Neutrophil (primary cell): ENCODE data around the gene RAB6B.

ENCODE experiments used
- H3K27ac ChIP-seq: fragments of 200-600 bp; sonication (generic); 2 replicates; pipeline ENCODE4 v1.5.1; 2016; ENCODE audit warnings: mild to moderate bottlenecking, moderate library complexity
- H3K27me3 ChIP-seq: fragments of 200-600 bp; sonication (generic); 2 replicates; pipeline ENCODE4 v1.6.0; 2016; ENCODE audit warnings: mild to moderate bottlenecking
- H3K36me3 ChIP-seq: fragments of 200-600 bp; sonication (generic); 2 replicates; pipeline ENCODE4 v1.5.1; 2017
- H3K4me1 ChIP-seq, 2 experiments: fragments of 200-600 bp in 1 of 2; sonication (generic) in 1 of 2; 1 replicate in 1 of 2; 2 replicates in 1 of 2; pipeline versions ENCODE4 v1.5.1 to v1.6.1; 2013 to 2016; ENCODE audit warnings: low read depth in 1 of 2, low read length in 1 of 2, mild to moderate bottlenecking in 1 of 2, moderate library complexity in 1 of 2; ENCODE audit not compliant: control insufficient read depth in 1 of 2, insufficient read depth in 1 of 2
- H3K4me3 ChIP-seq, 2 experiments: fragments of 200-600 bp in 1 of 2; sonication (generic) in 1 of 2; 1 replicate in 1 of 2; 2 replicates in 1 of 2; pipeline ENCODE4 v1.5.1; 2013 to 2016; ENCODE audit warnings: low read depth in 1 of 2, low read length in 1 of 2, mild to moderate bottlenecking in 1 of 2, moderate library complexity in 1 of 2
- H3K9me3 ChIP-seq: fragments of 200-600 bp; sonication (generic); 2 replicates; pipeline ENCODE4 v1.5.1; 2016
- CTCF ChIP-seq: fragments of 200-600 bp; sonication (generic); IDR thresholded peaks from 2 replicates; pipeline ENCODE4 v1.5.1; 2016; ENCODE audit warnings: antibody characterized with exemption

The RAB6B gene

GRCh38 chr3:133928136-133928893 is 32.6 kb upstream of the RAB6B start:
- H3K27me3 ChIP-seq: peaks cover 44% of the 10 kb centered on the region
- no peak overlapping the region for H3K4me3 ChIP-seq
- H3K9me3 ChIP-seq: no peaks in the 10 kb centered on the region
- peaks cover 4 to 10% of the 10 kb centered on the region in 2 experiments for H3K4me1 ChIP-seq
- H3K27ac ChIP-seq: no peak overlapping the region
- no peaks in the 10 kb centered on the region for H3K36me3 ChIP-seq
- no peak for TF ChIP-seq CTCF

GRCh38 chr3:133927540-133928066 is 31.9 kb upstream of the RAB6B start:
- Histone ChIP-seq H3K4me3 (peak overlapping the region in 1 of 2 experiments; percentile 17), H3K36me3 (no peaks in the 10 kb centered on the region), H3K4me1 (peaks cover 4 to 10% of the 10 kb centered on the region in 2 experiments), H3K9me3 (no peaks in the 10 kb centered on the region), H3K27ac (no peak overlapping the region), H3K27me3 (peaks cover 44% of the 10 kb centered on the region)
- TF ChIP-seq CTCF: peak; percentile 38

GRCh38 chr3:133926736-133927539 is 31.3 kb upstream of the RAB6B start:
- Histone ChIP-seq H3K4me3 (peak overlapping the region in 1 of 2 experiments; percentile 17), H3K36me3 (no peaks in the 10 kb centered on the region), H3K27me3 (peaks cover 48% of the 10 kb centered on the region), H3K4me1 (peaks cover 4 to 10% of the 10 kb centered on the region in 2 experiments), H3K27ac (no peak overlapping the region), H3K9me3 (no peaks in the 10 kb centered on the region)
- no peak for TF ChIP-seq CTCF

- Histone ChIP-seq H3K4me1 (peaks cover 4 to 10% of the 10 kb centered on the region in 2 experiments), H3K9me3 (no peaks in the 10 kb centered on the region), H3K36me3 (no peaks in the 10 kb centered on the region), H3K4me3 (no peak overlapping the region), H3K27me3 (peaks cover 52% of the 10 kb centered on the region), H3K27ac (no peak overlapping the region)
- TF ChIP-seq CTCF: no peak
Measured at GRCh38 chr3:133925960-133926735, 30.5 kb upstream of the RAB6B start.

- Histone ChIP-seq H3K27ac (no peak overlapping the region), H3K4me1 (peaks cover 4 to 10% of the 10 kb centered on the region in 2 experiments), H3K27me3 (peaks cover 51% of the 10 kb centered on the region), H3K36me3 (no peaks in the 10 kb centered on the region), H3K9me3 (no peaks in the 10 kb centered on the region), H3K4me3 (no peak overlapping the region)
- no peak for TF ChIP-seq CTCF
Measured at GRCh38 chr3:133924041-133924440, 28.4 kb upstream of the RAB6B start.
